Smooth muscle cell (in vitro differentiated cells): ENCODE data around the gene EBF3. TPM values are rescaled to one million over a fixed set of nuclear protein-coding genes. Genes with fewer than 3 reads are reported as not detected.

ENCODE experiments used
- DNase-seq: peaks from one replicate; lab custom pipeline; 2025; ENCODE audit not compliant: unreplicated experiment; lab: John Stamatoyannopoulos, UW
- H2AFZ ChIP-seq: fragments of 200-600 bp; sonication (generic); 2 replicates; pipeline ENCODE4 v1.6.0; 2016; ENCODE audit warnings: antibody characterized with exemption, low read depth, mild to moderate bottlenecking
- H3F3A ChIP-seq: fragments of 200-600 bp; sonication (generic); 2 replicates; pipeline ENCODE4 v1.6.0; 2017; ENCODE audit warnings: antibody characterized with exemption, low read depth
- H3K27ac ChIP-seq: fragments of 200-600 bp; sonication (generic); 2 replicates; pipeline ENCODE4 v1.5.1; 2016; ENCODE audit warnings: low read depth, mild to moderate bottlenecking
- H3K27me3 ChIP-seq: fragments of 200-600 bp; sonication (generic); 2 replicates; pipeline ENCODE4 v1.6.1; 2016; ENCODE audit warnings: low read depth, mild to moderate bottlenecking
- H3K36me3 ChIP-seq: fragments of 200-600 bp; sonication (generic); 2 replicates; pipeline ENCODE4 v1.5.1; 2016; ENCODE audit warnings: low read depth
- H3K4me1 ChIP-seq: fragments of 200-600 bp; sonication (generic); 2 replicates; pipeline ENCODE4 v1.5.1; 2016; ENCODE audit warnings: low read depth
- H3K4me2 ChIP-seq: fragments of 200-600 bp; sonication (generic); 2 replicates; pipeline ENCODE4 v1.6.0; 2016; ENCODE audit warnings: mild to moderate bottlenecking
- H3K4me3 ChIP-seq: fragments of 200-600 bp; sonication (generic); 2 replicates; pipeline ENCODE4 v1.5.1; 2016; ENCODE audit warnings: mild to moderate bottlenecking
- H3K79me2 ChIP-seq: fragments of 200-600 bp; sonication (generic); 2 replicates; pipeline ENCODE4 v1.6.0; 2016; ENCODE audit warnings: low read depth, mild to moderate bottlenecking
- H3K9ac ChIP-seq: fragments of 200-600 bp; sonication (generic); 2 replicates; pipeline ENCODE4 v1.6.0; 2016; ENCODE audit warnings: low read depth
- H3K9me3 ChIP-seq: fragments of 200-600 bp; sonication (generic); replicated peaks from 2 replicates; pipeline ENCODE4 v1.5.1; 2016; ENCODE audit warnings: low read depth
- H4K20me1 ChIP-seq: fragments of 200-600 bp; sonication (generic); 2 replicates; pipeline ENCODE4 v1.6.0; 2016; ENCODE audit warnings: low read depth
- CTCF ChIP-seq: fragments of 200-600 bp; sonication (generic); IDR thresholded peaks from 2 replicates; pipeline ENCODE4 v1.5.1; 2017; ENCODE audit warnings: borderline replicate concordance, mild to moderate bottlenecking, antibody characterized with exemption; ENCODE audit not compliant: insufficient read depth, poor library complexity, severe bottlenecking
- WGBS: methylation state at CpG from one replicate; pipeline ENCODE4 v1.1.7; 2016; ENCODE audit warnings: low lambda C conversion rate; 5-methylcytosine and 5-hydroxymethylcytosine counted together
- polyA plus RNA-seq: library from polyadenylated mRNA; unstranded; fragments of >200 nt; fragmentation: Nextera tagmentation; extraction: Ambion mirVana; gene quantifications from 2 replicates; pipeline ENCODE4 v1.2.1, GENCODE V29; 2016
- total RNA-seq: library from RNA; depleted of rRNA; stranded (reverse); fragments of >200 nt; gene quantifications from 2 replicates; pipeline ENCODE4 v1.2.3, GENCODE V29; 2014

EBF3 gene
- total and polyA plus RNA-seq, 2 experiments from 2014 or later: not detected

DNA sequence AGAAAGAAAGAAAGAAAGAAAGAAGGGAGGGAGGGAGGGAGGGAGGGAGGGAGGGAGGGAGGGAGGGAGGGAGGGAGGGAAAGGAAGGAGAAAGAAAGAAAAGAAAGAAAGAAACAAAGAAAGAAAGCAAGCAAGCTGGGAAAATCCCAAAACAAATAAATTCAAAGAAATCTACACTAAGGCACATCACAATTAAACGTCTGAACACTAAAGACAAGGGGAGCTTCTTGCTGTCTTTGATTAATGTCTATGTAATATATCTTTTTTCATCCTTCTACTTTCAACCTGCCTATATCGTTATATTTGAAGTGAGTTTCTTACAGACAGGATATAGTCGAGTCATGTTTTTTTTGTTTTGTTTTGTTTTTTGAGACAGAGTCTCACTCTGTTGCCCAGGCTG is 28.3 kb upstream of the EBF3 start:
- Histone ChIP-seq H2AFZ (no peak overlapping the region), H3K27ac (no peak overlapping the region), H3K4me1 (no peaks in the 10 kb centered on the region), H3F3A (no peaks in the 10 kb centered on the region), H3K4me3 (no peak overlapping the region), H4K20me1 (no peaks in the 10 kb centered on the region), H3K9me3 (peaks cover 4% of the 10 kb centered on the region), H3K27me3 (no peaks in the 10 kb centered on the region), H3K4me2 (no peak overlapping the region), H3K9ac (no peak overlapping the region), H3K36me3 (no peaks in the 10 kb centered on the region), H3K79me2 (no peaks in the 10 kb centered on the region)
- no peak for TF ChIP-seq CTCF
- DNase-seq: no peak
- WGBS: 95% methylated on average over 3 of the region's 3 CpGs

DNA sequence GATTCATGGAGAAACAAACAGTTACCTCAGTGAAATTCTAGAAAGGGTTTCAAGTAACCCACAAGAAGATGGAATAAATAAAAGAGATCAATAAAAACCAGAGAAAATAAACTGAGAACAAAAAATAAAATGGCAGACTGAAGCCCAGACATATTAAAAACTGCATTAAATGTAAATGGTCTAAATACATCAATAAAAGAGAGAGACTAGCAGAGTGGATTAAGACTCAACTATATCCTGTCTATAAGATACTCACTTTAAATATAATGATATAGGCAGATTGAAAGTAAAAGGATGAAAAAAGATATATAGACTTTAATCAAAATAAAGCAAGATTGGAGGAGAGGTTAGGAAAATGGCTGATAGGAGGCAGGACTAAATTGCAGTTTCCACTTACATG is 18.8 kb upstream of the EBF3 start:
- H3K27me3 ChIP-seq: peaks cover 5% of the 10 kb centered on the region
- H4K20me1 ChIP-seq: no peaks in the 10 kb centered on the region
- no peaks in the 10 kb centered on the region for H3K79me2 ChIP-seq
- H3F3A ChIP-seq: no peaks in the 10 kb centered on the region
- H3K36me3 ChIP-seq: no peaks in the 10 kb centered on the region
- H3K4me1 ChIP-seq: no peaks in the 10 kb centered on the region
- H3K27ac ChIP-seq: no peak overlapping the region
- H3K4me2 ChIP-seq: no peak overlapping the region
- no peak overlapping the region for H3K4me3 ChIP-seq
- DNase-seq: no peak
- H3K9ac ChIP-seq: no peak overlapping the region
- H3K9me3 ChIP-seq: no peaks in the 10 kb centered on the region
- TF ChIP-seq CTCF: no peak
- no peak overlapping the region for H2AFZ ChIP-seq

DNA sequence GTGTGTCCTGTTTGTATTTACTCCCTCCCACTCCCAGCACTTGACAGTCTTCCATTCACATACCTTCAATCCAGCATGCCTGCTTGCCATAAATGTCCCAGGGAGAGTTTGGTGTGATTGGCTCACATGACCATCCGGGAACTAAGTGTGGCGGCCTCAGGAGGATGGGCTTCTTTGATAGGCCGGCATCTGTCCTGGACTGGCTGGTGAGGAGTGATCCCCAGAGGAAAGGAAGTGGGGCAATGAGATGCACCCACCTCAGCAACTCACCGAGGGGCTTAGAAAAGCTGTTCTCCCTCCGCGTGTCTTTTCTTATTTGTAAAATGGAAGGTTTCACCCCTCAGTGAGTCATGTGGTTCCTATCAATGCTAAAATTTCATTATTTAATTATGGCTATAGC is 14.9 kb upstream of the EBF3 start:
- Histone ChIP-seq H3K36me3 (no peaks in the 10 kb centered on the region), H3K9me3 (no peaks in the 10 kb centered on the region), H3K4me3 (no peak overlapping the region), H3K4me2 (no peak overlapping the region), H3K79me2 (no peaks in the 10 kb centered on the region), H3K9ac (no peak overlapping the region), H3K4me1 (no peaks in the 10 kb centered on the region), H3K27me3 (peaks cover 30% of the 10 kb centered on the region), H3F3A (no peaks in the 10 kb centered on the region), H3K27ac (no peak overlapping the region), H2AFZ (no peak overlapping the region), H4K20me1 (no peaks in the 10 kb centered on the region)
- DNase-seq: no peak
- WGBS: 98% methylated on average over 6 of the region's 6 CpGs
- TF ChIP-seq CTCF: no peak

GRCh38 chr10:129978322-129978721 is 14.2 kb upstream of the EBF3 start:
- peaks cover 37% of the 10 kb centered on the region for H3K27me3 ChIP-seq
- no peaks in the 10 kb centered on the region for H3K9me3 ChIP-seq
- WGBS: 100% methylated on average over 1 of the region's 1 CpG
- H3K4me3 ChIP-seq: no peak overlapping the region
- TF ChIP-seq CTCF: no peak
- no peaks in the 10 kb centered on the region for H3F3A ChIP-seq
- no peak overlapping the region for H3K4me2 ChIP-seq
- H3K9ac ChIP-seq: no peak overlapping the region
- no peaks in the 10 kb centered on the region for H4K20me1 ChIP-seq
- no peaks in the 10 kb centered on the region for H3K36me3 ChIP-seq
- no peaks in the 10 kb centered on the region for H3K4me1 ChIP-seq
- H3K79me2 ChIP-seq: no peaks in the 10 kb centered on the region
- DNase-seq: no peak
- no peak overlapping the region for H2AFZ ChIP-seq
- H3K27ac ChIP-seq: no peak overlapping the region
